Heart left ventricle (tissue), 13 donors: ENCODE data around the gene C11orf42.

ENCODE experiments used
- POLR2A ChIP-seq, 2 donors: fragments of 450-650 bp; IDR thresholded peaks; one replicate each; pipeline ENCODE4 v1.6.1; 2017; ENCODE audit warnings: antibody characterized with exemption in 2 of 2, mild to moderate bottlenecking in 2 of 2, moderate library complexity in 2 of 2
- TF ChIP-seq, protein P1 (sequence below), 12 donors: fragments of 200-600 bp; sonication (generic) in 4 of 12; IDR thresholded peaks; one replicate each; pipeline versions ENCODE4 v1.5.0 to v1.8.0; 2018 to 2022; ENCODE audit warnings: antibody characterized with exemption in 12 of 12, mild to moderate bottlenecking in 5 of 12
- donor health status: ischemic (EF 13 %, LVEDD 7.1; RV severe dilation, severe dysfunction).
- donor health status: DM: no; HTN: yes; CAD: no.
- donor health status: DM: no; HTN: no; CAD: no.
- donor health status: ischemic (EF 25% LVEDD 6.9; RV normal size, moderate dysfunction).
- donor health status: ischemic (EF 25% LVEDD 5.7; RV mildly dilated, moderate dysfunction).
- donor health status: ischemic (EF 35%, LVEDD 5.7; RV mildly dilated, moderate dysfunction).
- donor health status: nonischemic (EF 11% LVEDD 7.7; RV severe dilation, severe dysfunction).
- donor health status: DM: yes; HTN: yes; CAD: no.
- donor health status: PGD.
- donor health status: ischemic (EF 29% LVEDD 5.4; RV normal size, mild dysfunction).
- donor health status: nonischemic (EF 23%, LVEDD 6.1; RV moderate dilation, normal function).

DNA sequence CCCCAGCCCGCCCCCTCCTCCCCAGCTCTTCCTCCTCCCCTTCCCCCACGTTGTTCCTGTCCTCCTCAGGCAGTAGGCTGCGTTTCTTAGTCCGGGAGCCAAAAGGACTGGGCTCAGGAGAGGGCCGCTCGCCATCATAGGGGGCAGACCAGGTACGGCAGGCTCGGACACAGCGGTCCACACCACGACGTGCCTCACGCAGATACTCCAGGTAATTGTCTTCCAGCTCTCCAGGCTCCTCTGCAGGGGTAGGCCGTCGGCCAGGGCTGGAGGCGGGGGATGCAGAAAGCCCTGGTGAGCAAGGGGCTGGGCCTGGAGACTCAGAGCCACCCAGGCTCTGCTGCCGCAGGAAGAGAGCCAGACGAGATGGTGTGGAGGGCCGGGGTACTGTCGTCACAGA lies 12.4 kb downstream of the C11orf42 start:
- TF ChIP-seq, protein P1, sequence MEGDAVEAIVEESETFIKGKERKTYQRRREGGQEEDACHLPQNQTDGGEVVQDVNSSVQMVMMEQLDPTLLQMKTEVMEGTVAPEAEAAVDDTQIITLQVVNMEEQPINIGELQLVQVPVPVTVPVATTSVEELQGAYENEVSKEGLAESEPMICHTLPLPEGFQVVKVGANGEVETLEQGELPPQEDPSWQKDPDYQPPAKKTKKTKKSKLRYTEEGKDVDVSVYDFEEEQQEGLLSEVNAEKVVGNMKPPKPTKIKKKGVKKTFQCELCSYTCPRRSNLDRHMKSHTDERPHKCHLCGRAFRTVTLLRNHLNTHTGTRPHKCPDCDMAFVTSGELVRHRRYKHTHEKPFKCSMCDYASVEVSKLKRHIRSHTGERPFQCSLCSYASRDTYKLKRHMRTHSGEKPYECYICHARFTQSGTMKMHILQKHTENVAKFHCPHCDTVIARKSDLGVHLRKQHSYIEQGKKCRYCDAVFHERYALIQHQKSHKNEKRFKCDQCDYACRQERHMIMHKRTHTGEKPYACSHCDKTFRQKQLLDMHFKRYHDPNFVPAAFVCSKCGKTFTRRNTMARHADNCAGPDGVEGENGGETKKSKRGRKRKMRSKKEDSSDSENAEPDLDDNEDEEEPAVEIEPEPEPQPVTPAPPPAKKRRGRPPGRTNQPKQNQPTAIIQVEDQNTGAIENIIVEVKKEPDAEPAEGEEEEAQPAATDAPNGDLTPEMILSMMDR (IDR thresholded peaks at IDR 0.05), result no peak
- no peak for TF ChIP-seq POLR2A (IDR thresholded peaks at IDR 0.05)
